Measurements from ENCODE around the gene NPR1. TPM values are rescaled to one million over a fixed set of nuclear protein-coding genes. Genes with fewer than 3 reads are reported as not detected.

The NPR1 gene
- total and polyA plus RNA-seq, 2 of the 4 experiments (the other 2 are of a cell fraction): 0.02 TPM; not detected in 1

GRCh38 chr1:153646672-153647345 lies 31.7 kb upstream of the NPR1 start (continued):
- no peak for TF ChIP-seq MAFK (IDR thresholded peaks at IDR 0.05; ENCODE audit: low read depth, low read length)

- no TSS peak for BruUV-seq (replicated peaks)
- Histone ChIP-seq H3K56ac (ENCODE audit: extremely low read depth, insufficient read depth, low read length) (no peak overlapping the region), H3K14ac (replicated peaks; ENCODE audit: low read depth, low read length) (no peak overlapping the region), H3K36me3 (ENCODE audit: control insufficient read depth, insufficient read depth, low read length) (peaks cover 26% of the 10 kb centered on the region), H2BK20ac (ENCODE audit: low read depth, low read length) (no peak overlapping the region), H2AFZ (replicated peaks; ENCODE audit: low read length, poor library complexity) (peak overlapping the region; percentile 63), H3K4me1 (ENCODE audit: control insufficient read depth, insufficient read depth, low read length) (no peaks in the 10 kb centered on the region), H3K9me1 (ENCODE audit: insufficient read depth, low read length) (peaks cover 8% of the 10 kb centered on the region), H4K20me1 (ENCODE audit: insufficient read depth, low read length) (peaks cover 4% of the 10 kb centered on the region; the same call in 1 of the 2 replicates), H3K4me2 (ENCODE audit: low read depth, low read length) (no peak overlapping the region), H3K23ac (ENCODE audit: low read depth, low read length) (no peak overlapping the region), H2AK9ac (replicated peaks; ENCODE audit: low read depth, low read length, poor library complexity) (no peak overlapping the region), H3K4ac (ENCODE audit: low read depth, low read length) (no peak overlapping the region), H3K4me3 (ENCODE audit: insufficient read depth, low read depth, low read length) (no peak overlapping the region), H4K5ac (ENCODE audit: low read depth, low read length) (no peak overlapping the region), H3K9me3 (ENCODE audit: control insufficient read depth, insufficient read depth, low read length) (no peaks in the 10 kb centered on the region), H2BK15ac (ENCODE audit: low read depth, low read length) (no peak overlapping the region), H3K27ac (ENCODE audit: insufficient read depth, low read length) (no peak overlapping the region), H2BK120ac (ENCODE audit: low read depth, low read length) (no peak overlapping the region), H2BK5ac (ENCODE audit: low read depth, low read length, poor library complexity, severe bottlenecking) (no peak overlapping the region), H3K27me3 (ENCODE audit: control insufficient read depth, insufficient read depth, low read length) (no peaks in the 10 kb centered on the region), H3K9ac (ENCODE audit: low read depth, low read length) (no peak overlapping the region), H4K8ac (ENCODE audit: low read depth in 2 of 2, low read length in 2 of 2) (no peak overlapping the region), H4K91ac (ENCODE audit: insufficient read depth, low read depth, low read length) (no peak overlapping the region), H2AK5ac (ENCODE audit: low read depth, low read length) (no peak overlapping the region), H3K79me1 (ENCODE audit: low read depth in 1 of 2, low read length in 2 of 2) (peaks cover 3 to 34% of the 10 kb centered on the region in 2 experiments; a peak in 3 of 4 replicates), H3K18ac (ENCODE audit: low read depth, low read length) (no peak overlapping the region)
- POLR2A ChIA-PET (ENCODE audit: unreplicated experiment): no interaction called here
- no peak for TF ChIP-seq RCOR1 (IDR thresholded peaks at IDR 0.05; ENCODE audit: insufficient replicate concordance, low read length)
- TF ChIP-seq MAZ (IDR thresholded peaks at IDR 0.05; ENCODE audit: borderline replicate concordance, low read depth, low read length): no peak
- no peak for TF ChIP-seq FOS (IDR thresholded peaks at IDR 0.05; ENCODE audit: low read depth, low read length)
- TF ChIP-seq BHLHE40 (IDR thresholded peaks at IDR 0.05; ENCODE audit: low read depth, low read length): no peak
- no peak for TF ChIP-seq CTCF (conservative IDR thresholded peaks at IDR 0.05; ENCODE audit: low read depth, low read length)
- TF ChIP-seq ELK1 (IDR thresholded peaks at IDR 0.05; ENCODE audit: borderline replicate concordance, low read depth, low read length): no peak
- intact Hi-C loops (cut with micrococcal nuclease): no loop called here
- DNase-seq: no peak
- in situ Hi-C loops (cut with MboI; ENCODE audit: low sequenced_read_pairs): loop anchor here (10.0 kb wide), 1 partner anchor 133 kb away; no protein-coding TSS in a partner anchor
- peak; percentile 40 for ATAC-seq (ENCODE audit: low read depth)
- dilution Hi-C loops (cut with HindIII; ENCODE audit: low sequenced_read_pairs, unreplicated experiment): no loop called here
- WGBS, 2 experiments (ENCODE audit: extremely low coverage in 2 of 2, insufficient read length in 1 of 2): no CpG with 5 or more reads among the region's 2 CpGs
- CTCF ChIA-PET: no interaction called here
These were observed 31.2 kb upstream of the NPR1 start for GRCh38 chr1:153647346-153647714.
